Stimulated activated CD8-positive, alpha-beta memory T cell treated with anti-CD3 and anti-CD28 coated beads, Interleukin-15, amount 100 ng/mL, for 24 hours (primary cell): ENCODE measurements around the gene TBX21.
A peak's percentile ranks its signal among the peaks of the same experiment; 100 is the strongest.

Experiments
- DNase-seq: peaks from one replicate; pipeline ENCODE4 v3.0.0-alpha.2; 2020; ENCODE audit warnings: low read depth

Gene TBX21, protein sequence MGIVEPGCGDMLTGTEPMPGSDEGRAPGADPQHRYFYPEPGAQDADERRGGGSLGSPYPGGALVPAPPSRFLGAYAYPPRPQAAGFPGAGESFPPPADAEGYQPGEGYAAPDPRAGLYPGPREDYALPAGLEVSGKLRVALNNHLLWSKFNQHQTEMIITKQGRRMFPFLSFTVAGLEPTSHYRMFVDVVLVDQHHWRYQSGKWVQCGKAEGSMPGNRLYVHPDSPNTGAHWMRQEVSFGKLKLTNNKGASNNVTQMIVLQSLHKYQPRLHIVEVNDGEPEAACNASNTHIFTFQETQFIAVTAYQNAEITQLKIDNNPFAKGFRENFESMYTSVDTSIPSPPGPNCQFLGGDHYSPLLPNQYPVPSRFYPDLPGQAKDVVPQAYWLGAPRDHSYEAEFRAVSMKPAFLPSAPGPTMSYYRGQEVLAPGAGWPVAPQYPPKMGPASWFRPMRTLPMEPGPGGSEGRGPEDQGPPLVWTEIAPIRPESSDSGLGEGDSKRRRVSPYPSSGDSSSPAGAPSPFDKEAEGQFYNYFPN

DNA sequence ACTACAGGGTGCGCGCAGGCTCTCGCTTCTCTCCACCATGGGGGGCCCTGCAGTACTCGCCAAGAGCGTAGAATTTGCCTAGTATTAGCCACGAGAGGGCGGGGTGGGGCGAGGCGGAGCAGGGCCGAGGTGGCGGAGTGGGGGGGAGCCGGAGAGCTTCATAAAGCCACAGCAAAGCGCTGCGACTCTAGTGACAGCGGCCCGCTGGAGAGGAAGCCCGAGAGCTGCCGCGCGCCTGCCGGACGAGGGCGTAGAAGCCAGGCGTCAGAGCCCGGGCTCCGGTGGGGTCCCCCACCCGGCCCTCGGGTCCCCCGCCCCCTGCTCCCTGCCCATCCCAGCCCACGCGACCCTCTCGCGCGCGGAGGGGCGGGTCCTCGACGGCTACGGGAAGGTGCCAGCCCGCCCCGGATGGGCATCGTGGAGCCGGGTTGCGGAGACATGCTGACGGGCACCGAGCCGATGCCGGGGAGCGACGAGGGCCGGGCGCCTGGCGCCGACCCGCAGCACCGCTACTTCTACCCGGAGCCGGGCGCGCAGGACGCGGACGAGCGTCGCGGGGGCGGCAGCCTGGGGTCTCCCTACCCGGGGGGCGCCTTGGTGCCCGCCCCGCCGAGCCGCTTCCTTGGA is at the start of gene TBX21:
TBX21 (plus strand) TSS at position 190 of the 627 bp plus-strand sequence; CDS start at position 409, 219 bp downstream.
- peak; percentile 74 for DNase-seq

DNA sequence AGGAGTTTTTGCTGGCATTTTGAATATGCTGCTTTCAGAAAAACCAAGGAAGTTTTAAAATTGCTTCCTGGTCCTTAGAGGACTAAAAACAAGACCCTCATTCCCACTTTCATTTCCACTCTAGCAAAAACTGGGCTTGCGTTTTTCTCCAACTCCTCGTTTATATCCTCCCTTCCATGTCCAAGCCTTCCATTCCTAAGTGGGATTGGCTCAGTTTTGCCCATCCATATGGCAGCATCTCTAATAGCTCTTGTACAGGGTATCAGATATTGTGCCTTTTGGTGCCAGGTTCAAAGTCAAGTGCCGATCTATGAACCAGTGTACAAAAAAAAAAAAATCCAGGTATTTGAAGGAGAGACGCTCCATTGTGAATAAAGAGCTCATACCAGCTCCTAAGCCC is 49.0 kb upstream of the TBX21 start:
- DNase-seq: no peak

DNA sequence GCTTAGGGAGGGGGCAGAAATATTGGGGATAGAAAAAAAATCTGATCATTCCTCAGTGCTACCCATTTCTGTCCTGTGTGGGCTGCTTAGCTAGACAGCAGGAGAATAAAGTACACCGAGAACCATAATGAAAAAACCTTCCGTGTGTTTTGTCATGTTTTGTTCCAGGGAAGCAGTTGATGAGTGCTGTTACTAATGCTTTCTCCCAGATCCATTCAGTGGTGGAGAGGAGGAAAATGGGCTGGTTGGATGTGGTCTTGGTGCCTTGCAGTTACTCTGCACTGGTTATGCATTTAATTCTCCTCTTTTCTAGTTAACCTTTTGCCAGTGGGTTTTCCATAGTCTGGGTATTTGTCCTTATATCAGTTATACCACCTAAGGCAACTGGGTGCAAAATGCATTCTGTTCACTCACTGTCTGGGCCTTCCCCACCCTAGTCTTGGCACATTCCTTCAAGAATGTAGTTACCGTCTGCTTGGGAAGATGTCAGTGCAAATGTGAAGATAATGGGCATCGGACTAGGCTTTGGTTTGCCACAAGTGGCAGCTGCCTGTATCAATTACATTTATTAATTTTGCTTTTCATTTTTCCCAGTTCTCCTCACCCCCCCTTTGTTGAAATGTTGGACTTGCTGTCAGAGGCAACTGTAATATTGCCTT is 48.4 kb upstream of the TBX21 start:
- no peak for DNase-seq

DNA sequence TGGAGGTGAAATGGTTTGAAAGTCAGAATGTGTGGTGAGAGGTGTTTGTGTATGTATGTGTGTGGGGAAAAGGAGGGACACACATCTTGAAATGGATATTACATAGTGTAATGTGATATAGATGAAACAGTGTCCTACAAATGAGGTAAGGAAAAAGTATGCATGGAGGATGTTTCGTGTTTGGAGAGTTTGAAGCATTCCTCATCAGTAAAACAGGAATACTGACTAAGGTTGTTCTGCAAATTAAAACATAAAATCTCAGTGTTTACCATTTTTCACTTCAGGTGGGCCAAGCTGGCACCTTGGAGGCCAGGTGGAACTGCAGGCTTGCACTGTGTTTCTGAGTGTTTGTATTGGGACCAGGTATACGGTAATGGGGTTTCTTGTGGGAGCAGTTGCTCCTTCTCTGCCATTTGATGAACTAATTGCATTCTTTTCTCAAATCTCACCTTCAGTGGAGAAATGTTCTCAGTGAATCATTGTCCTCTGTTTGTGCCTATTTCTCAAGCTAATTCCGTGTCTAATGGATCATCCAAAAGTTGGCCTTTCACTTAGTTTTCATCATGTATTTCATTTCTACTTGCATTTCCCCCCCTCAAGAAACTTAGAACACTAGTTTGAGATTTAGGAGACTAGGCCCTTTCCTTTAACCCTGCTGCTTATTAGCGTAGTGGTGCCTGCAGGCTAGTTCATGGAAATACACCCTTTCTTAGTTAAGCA is 47.3 kb upstream of the TBX21 start:
- no peak for DNase-seq

DNA sequence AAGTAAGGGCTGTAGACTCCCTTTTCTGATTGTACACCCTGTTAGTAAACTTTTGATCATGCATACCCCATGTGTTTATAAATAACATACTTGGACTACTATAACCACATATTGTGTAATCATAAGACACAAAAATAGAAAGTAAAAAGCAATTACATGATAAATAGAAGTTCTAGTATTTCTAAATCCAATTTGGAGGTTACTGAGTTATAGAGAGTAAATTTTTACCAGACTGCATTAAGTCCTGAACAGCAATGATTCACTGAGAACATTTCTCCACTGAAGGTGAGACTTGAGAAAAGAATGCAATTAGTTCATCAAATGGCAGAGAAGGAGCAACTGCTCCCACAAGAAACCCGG is 46.8 kb upstream of the TBX21 start:
- DNase-seq: no peak

DNA sequence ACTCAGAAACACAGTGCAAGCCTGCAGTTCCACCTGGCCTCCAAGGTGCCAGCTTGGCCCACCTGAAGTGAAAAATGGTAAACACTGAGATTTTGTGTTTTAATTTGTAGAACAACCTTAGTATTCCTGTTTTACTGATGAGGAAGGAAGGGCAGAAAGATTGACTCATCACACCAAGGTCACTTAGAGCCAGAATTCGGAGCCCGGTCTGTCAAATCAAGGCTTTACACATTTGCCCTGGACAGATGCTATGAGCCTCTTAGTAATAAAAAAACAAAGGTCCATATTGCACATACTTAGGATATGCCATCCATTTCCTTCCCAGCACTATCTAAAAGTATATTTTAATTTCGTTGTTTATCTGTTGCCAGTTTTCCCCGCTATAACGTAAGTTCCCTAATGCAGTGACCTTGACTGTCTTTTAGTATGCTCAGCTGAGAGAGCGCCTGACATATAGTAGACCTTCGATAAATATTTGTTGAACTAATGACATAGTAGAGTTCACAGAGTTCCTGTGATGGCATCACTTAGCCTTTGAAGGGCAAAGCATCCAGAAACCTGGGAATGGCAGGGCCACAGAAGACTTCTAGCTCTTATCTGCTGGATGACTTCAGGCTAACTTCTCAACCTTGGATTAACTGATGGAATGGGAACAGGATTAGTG is 46.2 kb upstream of the TBX21 start:
- no peak for DNase-seq

DNA sequence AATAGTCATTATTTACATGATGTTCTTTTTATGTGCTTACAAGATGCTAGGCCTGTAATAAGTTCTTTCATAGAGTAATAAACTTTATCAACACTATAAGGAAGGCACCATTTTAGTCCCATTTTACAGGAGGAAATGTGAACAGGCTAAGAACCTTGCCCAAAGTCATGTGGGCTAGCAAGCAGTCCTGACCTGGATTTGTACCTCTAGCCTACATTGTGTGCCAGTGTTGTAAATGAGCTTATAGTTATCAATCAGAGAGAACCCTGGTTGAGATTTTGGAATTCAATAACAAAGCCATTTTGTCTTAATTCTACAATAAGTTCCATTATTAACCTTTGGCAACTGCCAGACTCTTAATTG is 45.7 kb upstream of the TBX21 start:
- no peak for DNase-seq

DNA sequence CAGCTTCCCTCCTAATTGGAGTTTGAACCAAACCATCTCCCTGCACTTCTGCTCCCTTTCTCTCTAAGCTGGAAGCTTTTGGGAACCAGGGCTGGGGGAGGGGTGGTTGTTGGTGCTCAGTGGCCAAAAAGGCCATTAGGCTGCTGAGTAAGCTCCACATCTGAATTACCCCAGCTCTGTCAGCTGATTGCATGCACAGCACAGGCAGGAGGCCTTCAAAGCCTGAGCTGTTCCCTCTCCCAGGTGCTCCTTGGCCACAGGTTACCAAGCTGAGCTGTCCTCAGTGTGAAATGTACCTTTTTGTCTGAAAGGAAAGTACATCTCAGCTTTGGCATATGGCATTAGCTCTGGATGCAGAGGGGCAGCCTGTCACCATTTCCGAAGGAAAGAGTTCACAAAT is 45.3 kb upstream of the TBX21 start:
- DNase-seq: no peak

DNA sequence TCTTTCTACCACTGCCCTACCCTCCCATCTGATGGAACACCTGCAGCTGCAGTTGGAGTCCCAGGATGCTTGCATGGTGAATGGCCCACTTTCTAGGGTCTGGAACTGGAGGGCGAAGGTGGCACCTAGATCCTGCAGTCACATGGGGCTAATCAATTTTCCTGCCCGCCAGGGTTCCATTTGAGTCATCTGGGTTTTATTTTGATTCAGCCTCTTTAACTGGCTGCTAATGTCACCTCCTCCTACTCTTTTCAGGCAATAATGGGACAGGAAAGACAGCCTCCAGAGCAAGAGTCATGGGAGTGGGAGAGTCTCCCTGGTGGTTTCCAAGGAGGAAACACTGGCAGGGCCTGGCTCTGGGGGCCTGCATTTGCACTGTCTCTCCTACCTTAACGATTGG is 42.9 kb upstream of the TBX21 start:
- no peak for DNase-seq

DNA sequence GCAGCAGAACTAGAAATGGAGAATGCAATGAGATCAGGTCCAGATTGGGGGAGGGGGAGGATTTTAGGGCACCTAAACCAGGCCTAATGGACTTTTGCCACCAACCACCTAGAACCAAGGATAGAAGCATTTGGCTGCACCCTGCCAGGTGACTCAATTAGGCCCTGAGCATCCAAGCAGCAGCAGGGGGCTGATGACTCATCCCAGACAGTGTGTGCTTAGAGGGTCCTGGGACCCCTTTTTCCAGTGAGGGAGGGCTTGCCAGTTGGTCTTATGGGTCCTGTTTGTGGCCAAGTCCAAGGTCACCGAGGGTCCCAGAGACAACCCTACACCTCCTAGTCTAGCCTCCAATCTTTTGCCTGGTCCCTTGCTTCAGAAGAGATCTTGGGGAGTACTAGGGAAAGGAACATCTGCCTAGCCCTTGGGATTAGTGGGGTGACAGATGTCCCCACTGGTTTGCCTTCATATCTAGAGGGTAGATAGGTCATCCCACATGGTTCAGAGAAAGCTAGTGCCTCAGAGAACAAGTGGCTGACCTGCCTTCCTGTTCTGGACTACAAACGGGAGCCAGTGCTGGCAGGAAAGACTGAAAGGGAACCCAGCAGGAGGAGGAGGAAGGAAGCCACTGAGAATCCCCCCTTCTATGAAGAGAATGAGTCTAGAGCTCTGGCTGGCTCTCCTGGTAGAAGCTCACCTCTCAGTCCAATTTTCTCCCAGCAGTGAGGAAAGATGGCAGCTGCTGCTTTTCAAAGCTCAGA is 40.7 kb upstream of the TBX21 start:
- DNase-seq: no peak

DNA sequence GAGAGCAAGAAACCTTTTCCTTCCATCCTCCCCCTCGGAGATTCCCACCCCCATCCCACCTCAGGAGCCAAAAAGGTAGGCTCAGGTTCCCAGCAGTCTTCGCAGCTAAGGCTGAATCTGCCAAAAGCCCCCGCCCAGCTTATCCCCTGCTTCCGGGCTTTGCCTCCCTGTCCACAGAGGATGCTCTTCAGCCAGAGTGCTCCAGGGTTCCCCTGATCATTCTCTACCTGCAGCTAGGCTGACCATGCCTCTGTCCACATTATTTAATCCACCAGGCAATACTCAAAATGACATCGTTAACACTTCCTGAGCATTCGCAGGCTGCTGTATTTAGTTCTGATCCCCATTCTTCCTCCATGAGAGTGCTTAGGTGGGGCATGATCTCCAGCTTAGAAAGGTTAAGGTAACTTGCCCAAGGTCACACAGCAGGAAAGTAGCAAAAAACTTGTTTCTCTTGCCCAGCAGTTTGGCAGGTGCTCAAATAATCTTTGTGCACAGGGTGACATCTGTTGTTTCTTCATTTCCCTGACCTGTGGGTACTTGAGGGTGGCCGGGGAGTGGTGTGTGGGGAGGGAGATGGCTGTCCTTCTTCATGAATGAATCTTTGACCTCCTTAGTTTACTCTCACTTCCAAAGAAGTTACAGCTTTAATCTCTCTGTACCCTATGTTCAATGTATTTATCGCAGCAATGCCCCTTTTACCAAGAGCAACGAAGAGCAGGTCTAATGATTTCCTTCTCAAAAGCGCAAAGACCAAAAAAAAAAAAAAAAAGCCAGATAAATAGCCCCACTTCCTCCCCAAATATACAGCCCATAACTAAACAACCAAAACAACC is 39.9 kb upstream of the TBX21 start:
- no peak for DNase-seq

DNA sequence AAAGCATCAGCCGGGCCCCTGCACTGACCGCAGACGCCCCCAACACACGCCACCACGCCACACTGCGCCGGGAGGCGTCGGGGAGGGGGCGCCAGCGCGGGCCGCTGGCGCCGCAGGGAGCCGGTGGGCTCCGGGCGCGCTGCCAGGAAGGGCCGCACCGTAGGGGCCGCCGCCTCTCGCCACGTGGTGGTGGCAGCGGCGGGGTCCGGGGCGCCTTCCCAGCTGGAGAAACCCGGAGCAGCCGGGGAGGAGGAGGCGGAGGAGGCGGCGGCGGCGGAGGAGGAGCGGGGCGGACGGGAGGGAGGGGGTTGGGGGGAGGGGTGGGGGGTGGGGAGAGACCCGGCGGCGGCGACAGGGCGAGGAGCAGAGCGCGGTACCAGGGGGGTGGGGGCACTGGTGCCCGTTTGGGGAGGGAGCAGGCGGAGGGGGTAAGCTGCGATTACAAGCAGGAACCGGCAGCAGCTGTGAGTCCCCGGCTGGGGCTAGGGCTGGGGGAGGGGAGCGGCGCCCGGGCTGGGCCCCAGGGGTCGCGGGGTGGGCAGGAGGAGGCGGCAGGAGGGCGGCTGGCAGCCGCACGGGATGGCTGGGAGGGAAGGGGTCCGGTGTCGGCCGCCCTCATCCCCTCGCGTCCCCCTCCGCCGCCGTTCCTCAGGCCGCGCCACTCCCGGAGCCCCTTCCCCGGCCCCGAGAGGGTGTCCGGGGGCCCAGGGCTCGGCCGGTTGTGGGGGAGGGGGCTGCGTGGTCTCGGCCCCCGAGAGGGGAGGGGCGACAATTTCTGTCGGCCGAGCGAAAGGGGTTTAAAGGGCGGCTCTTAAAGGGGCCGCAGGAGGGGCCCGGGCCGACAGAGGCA is 39.1 kb upstream of the TBX21 start, which contains the start of gene TBKBP1:
TBKBP1 (plus strand) TSS at position 431 of the 850 bp plus-strand sequence. CDS start 1,952 bp downstream, outside the sequence.
- DNase-seq: no peak

DNA sequence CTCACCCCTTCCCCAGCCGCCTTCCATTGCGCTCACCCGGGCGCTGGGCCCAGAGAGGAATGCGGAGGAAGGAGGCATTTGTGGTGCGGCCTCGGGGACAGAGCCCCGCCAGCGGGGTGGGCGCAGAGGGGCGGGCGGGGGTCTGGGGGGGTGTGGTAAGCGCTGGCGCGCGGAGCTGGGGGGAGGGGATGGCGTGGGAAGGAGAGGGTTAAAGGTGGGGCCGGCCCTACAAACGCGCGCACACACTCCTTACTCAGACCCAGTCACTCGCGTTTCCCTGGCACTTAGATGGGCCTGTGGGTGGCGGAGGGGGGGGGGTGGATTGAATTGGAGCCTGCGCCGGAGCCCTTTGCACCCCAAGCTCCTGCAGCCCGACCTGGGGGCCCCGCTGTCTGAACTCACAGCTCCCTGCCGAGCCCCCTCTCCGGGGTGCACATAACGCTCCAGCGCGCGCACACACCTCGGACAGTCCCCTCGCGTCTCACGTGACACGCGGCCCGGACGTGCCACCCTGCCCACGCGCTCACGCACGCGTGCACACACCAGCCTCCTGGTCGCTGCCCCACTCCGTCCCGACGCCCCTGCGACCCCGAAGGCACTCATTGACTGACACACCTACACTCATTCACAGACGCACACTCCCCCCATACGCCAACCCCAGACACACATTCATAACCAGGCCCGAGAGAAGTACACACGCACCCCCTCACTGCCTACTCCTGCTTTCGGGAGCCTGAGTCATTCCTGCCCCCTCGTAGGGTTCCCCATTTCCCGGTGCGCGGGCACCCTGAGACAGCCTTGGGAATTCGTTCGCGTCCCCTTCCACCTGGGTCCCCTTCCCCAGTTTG is 38.2 kb upstream of the TBX21 start:
- no peak for DNase-seq

DNA sequence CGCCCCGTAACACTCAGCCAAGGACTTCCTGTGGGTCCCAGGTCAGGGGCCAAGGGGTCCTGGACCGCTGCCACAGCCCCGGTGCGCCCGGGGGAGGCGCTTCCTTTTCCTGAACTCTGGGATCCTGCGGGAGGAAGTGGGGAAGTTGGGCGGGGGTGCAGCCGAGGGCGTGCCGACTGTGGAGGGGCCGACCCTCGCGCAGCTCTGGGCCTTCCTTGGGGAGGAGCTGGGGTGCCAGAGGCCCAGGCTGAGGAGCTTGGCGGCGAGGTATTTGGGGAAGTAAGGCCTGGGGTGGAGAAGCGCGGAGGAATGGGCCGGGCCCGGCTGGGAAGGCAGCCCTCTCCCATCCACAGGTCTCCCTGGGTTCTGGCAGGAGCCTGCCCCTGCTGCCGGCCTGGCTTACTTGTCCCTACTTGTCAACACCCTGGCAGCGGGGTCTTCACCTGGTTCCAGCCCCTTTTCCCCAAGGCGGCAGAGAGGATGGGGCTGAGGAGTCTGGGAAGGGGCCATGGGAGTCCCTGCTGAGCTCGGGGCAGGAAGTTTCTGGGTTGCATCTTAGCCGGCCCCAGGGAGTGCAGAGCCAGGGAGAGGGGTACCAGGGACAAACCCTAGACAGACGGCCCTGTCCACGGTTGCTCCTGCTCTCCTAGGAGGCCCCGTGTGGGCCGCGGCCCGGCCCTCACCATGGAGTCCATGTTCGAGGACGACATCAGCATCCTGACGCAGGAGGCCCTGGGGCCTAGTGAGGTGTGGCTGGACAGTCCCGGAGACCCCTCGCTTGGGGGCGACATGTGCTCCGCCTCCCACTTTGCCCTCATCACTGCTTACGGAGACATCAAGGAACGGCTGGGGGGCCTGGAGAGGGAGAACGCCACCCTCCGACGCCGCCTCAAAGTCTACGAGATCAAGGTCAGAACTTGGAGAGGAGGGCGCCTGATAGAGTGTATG is 37.3 kb upstream of the TBX21 start:
- no peak for DNase-seq

DNA sequence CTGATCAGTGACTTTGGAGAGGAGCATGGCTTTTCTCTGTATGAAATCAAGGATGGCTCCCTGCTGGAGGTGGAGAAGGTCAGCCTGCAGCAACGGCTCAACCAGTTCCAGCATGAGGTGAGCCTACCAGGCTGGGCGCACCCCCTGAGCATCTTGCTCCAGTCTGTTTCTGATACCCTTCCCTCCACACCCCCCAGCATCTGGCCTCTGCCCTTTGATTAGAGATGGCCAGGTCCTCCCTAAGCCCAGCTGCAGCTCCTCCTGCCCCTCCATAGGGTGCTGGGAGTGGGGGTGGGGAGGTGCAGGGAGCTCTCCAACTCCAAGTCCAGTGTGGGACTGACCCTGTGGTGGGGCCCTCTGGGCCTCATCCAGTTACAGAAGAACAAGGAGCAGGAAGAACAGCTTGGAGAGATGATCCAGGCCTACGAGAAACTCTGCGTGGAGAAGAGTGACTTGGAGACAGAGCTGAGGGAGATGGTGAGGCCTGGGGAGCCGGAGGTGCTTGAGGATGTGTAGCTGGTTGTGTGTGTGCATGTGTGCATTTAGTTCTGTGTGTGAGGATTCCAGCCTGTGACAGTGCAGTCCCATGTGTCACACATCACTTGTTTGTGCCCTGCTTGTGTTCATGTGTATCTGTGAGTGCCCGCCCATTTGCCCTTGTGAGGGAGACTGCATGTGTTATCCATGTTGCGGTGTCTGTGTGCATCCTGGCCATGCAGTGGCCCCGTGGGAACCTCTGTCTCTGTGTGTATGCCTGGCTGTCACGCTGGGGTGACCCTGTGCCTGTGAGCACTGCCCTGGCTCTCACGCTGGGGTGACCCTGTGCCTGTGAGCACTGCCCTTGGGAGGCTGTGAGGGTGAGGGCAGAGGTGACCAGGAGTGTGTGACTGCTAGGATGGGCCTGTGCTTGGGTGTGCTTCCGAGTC is 36.1 kb upstream of the TBX21 start:
- no peak for DNase-seq
